Smooth muscle cell (in vitro differentiated cells): ENCODE data around the gene SEC24D. TPM values are rescaled to one million over a fixed set of nuclear protein-coding genes. Genes with fewer than 3 reads are reported as not detected.

ENCODE experiments used
- DNase-seq: peaks from one replicate; lab custom pipeline; 2025; ENCODE audit not compliant: unreplicated experiment; lab: John Stamatoyannopoulos, UW
- H2AFZ ChIP-seq: fragments of 200-600 bp; sonication (generic); 2 replicates; pipeline ENCODE4 v1.6.0; 2016; ENCODE audit warnings: antibody characterized with exemption, low read depth, mild to moderate bottlenecking
- H3F3A ChIP-seq: fragments of 200-600 bp; sonication (generic); 2 replicates; pipeline ENCODE4 v1.6.0; 2017; ENCODE audit warnings: antibody characterized with exemption, low read depth
- H3K27ac ChIP-seq: fragments of 200-600 bp; sonication (generic); 2 replicates; pipeline ENCODE4 v1.5.1; 2016; ENCODE audit warnings: low read depth, mild to moderate bottlenecking
- H3K27me3 ChIP-seq: fragments of 200-600 bp; sonication (generic); 2 replicates; pipeline ENCODE4 v1.6.1; 2016; ENCODE audit warnings: low read depth, mild to moderate bottlenecking
- H3K36me3 ChIP-seq: fragments of 200-600 bp; sonication (generic); 2 replicates; pipeline ENCODE4 v1.5.1; 2016; ENCODE audit warnings: low read depth
- H3K4me1 ChIP-seq: fragments of 200-600 bp; sonication (generic); 2 replicates; pipeline ENCODE4 v1.5.1; 2016; ENCODE audit warnings: low read depth
- H3K4me2 ChIP-seq: fragments of 200-600 bp; sonication (generic); 2 replicates; pipeline ENCODE4 v1.6.0; 2016; ENCODE audit warnings: mild to moderate bottlenecking
- H3K4me3 ChIP-seq: fragments of 200-600 bp; sonication (generic); 2 replicates; pipeline ENCODE4 v1.5.1; 2016; ENCODE audit warnings: mild to moderate bottlenecking
- H3K79me2 ChIP-seq: fragments of 200-600 bp; sonication (generic); 2 replicates; pipeline ENCODE4 v1.6.0; 2016; ENCODE audit warnings: low read depth, mild to moderate bottlenecking
- H3K9ac ChIP-seq: fragments of 200-600 bp; sonication (generic); 2 replicates; pipeline ENCODE4 v1.6.0; 2016; ENCODE audit warnings: low read depth
- H3K9me3 ChIP-seq: fragments of 200-600 bp; sonication (generic); replicated peaks from 2 replicates; pipeline ENCODE4 v1.5.1; 2016; ENCODE audit warnings: low read depth
- H4K20me1 ChIP-seq: fragments of 200-600 bp; sonication (generic); 2 replicates; pipeline ENCODE4 v1.6.0; 2016; ENCODE audit warnings: low read depth
- WGBS: methylation state at CpG from one replicate; pipeline ENCODE4 v1.1.7; 2016; ENCODE audit warnings: low lambda C conversion rate; 5-methylcytosine and 5-hydroxymethylcytosine counted together
- polyA plus RNA-seq: library from polyadenylated mRNA; unstranded; fragments of >200 nt; fragmentation: Nextera tagmentation; extraction: Ambion mirVana; gene quantifications from 2 replicates; pipeline ENCODE4 v1.2.1, GENCODE V29; 2016
- total RNA-seq: library from RNA; depleted of rRNA; stranded (reverse); fragments of >200 nt; gene quantifications from 2 replicates; pipeline ENCODE4 v1.2.3, GENCODE V29; 2014
- TF ChIP-seq, protein P1 (sequence below): fragments of 200-600 bp; sonication (generic); IDR thresholded peaks from 2 replicates; pipeline ENCODE4 v1.5.1; 2017; ENCODE audit warnings: borderline replicate concordance, mild to moderate bottlenecking, antibody characterized with exemption; ENCODE audit not compliant: insufficient read depth, poor library complexity, severe bottlenecking

Gene SEC24D
- total and polyA plus RNA-seq, 2 experiments from 2014 or later, result 163 to 237 TPM

DNA sequence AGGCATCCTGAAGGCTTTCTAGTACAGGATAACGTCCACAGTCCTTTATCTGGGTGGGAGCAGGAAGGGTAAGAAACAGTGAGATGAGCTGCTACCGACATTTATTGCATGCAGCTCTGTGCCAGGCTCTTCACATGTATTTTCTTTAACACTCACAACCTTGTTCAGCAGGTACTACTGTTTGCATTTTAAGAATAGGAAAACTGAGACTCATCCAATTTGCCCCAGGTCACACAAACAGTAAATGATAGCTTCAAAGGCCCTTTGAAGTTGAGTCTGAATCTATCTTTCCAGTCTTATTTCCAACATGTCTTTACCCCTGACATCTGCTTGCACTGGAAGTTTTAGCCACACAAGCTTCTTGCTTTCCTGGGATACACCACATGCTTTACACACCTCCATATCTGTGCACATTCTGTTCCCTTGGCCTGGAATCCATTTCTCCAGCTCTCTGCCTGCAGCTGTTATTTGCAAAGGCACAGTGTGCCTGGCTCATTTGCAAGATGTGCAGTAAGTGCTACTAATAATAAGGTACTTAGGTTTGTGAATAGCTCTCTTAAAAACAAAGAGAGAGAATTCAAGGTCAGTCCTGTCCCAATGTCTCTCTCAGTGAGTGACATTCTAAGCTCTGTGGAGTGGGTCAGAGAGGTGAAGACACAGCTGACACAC lies 89.5 kb downstream of the SEC24D start:
- no peak overlapping the region for H3K4me2 ChIP-seq
- peaks cover 80% of the 10 kb centered on the region for H4K20me1 ChIP-seq
- H3K9ac ChIP-seq, result no peak overlapping the region
- no peaks in the 10 kb centered on the region for H3K4me1 ChIP-seq
- peaks cover 42% of the 10 kb centered on the region for H3F3A ChIP-seq
- TF ChIP-seq, protein P1, sequence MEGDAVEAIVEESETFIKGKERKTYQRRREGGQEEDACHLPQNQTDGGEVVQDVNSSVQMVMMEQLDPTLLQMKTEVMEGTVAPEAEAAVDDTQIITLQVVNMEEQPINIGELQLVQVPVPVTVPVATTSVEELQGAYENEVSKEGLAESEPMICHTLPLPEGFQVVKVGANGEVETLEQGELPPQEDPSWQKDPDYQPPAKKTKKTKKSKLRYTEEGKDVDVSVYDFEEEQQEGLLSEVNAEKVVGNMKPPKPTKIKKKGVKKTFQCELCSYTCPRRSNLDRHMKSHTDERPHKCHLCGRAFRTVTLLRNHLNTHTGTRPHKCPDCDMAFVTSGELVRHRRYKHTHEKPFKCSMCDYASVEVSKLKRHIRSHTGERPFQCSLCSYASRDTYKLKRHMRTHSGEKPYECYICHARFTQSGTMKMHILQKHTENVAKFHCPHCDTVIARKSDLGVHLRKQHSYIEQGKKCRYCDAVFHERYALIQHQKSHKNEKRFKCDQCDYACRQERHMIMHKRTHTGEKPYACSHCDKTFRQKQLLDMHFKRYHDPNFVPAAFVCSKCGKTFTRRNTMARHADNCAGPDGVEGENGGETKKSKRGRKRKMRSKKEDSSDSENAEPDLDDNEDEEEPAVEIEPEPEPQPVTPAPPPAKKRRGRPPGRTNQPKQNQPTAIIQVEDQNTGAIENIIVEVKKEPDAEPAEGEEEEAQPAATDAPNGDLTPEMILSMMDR, result no peak
- H2AFZ ChIP-seq, result no peak overlapping the region
- H3K27me3 ChIP-seq, result no peaks in the 10 kb centered on the region
- H3K36me3 ChIP-seq, result peaks cover 35% of the 10 kb centered on the region
- H3K79me2 ChIP-seq, result peaks cover 8% of the 10 kb centered on the region
- no peak for DNase-seq
- H3K4me3 ChIP-seq, result no peak overlapping the region
- no peak overlapping the region for H3K27ac ChIP-seq
- 100% methylated on average over 1 of the region's 2 CpGs for WGBS
- no peaks in the 10 kb centered on the region for H3K9me3 ChIP-seq

DNA sequence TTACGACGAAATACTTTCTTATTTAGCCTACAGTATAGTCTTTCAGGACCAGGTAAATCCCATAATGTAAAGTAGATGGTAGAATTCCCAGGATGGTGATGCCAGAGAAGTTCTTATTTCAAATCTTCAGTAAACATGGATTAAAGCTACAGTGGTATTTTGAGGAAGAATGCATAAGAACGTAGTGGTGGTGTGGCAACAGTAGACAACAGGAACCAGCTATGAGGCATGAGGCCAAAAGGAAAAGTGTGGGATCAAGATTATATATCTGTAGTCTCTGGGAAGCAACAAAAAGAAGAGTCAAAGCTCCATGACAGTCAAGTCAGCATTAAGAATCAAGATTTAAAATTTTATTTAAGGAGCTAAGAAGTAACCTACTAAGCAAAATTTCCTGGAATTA lies 90.6 kb downstream of the SEC24D start:
- Histone ChIP-seq H3K4me2 (no peak overlapping the region), H3K27me3 (no peaks in the 10 kb centered on the region), H3K4me3 (no peak overlapping the region), H3K36me3 (peaks cover 31% of the 10 kb centered on the region), H4K20me1 (peaks cover 85% of the 10 kb centered on the region), H3K79me2 (peaks cover under 1% of the 10 kb centered on the region), H3F3A (peaks cover 40% of the 10 kb centered on the region), H2AFZ (no peak overlapping the region), H3K9ac (no peak overlapping the region), H3K4me1 (no peaks in the 10 kb centered on the region), H3K9me3 (no peaks in the 10 kb centered on the region), H3K27ac (peak overlapping the region; percentile 82)
- no peak for DNase-seq
- TF ChIP-seq, protein P1, result no peak
- 81% methylated on average over 3 of the region's 3 CpGs for WGBS

DNA sequence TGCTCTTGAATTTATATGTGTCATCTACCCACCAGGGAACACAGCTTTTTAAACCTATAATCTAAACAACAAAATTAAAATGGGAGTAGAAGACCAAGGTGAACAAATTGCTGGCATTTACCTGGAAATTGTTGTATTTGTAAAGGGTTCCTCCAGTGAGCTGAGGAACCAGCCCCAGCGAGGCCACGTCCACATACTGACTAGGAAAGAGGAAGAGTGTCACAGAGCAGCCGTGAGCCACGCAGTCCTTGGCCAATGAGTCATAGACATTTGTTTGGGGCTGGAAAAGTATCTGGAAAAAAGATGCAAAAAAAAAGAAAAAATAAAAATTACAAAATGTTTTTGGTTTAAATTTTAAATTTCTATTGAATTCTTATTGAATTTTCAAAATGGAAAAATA lies 92.1 kb downstream of the SEC24D start:
- H3K36me3 ChIP-seq, result peaks cover 40% of the 10 kb centered on the region
- H3K4me3 ChIP-seq, result no peak overlapping the region
- WGBS, result 37% methylated on average over 4 of the region's 4 CpGs
- TF ChIP-seq, protein P1, result no peak
- DNase-seq, result no peak
- H3K9ac ChIP-seq, result peak overlapping the region; percentile 59
- H3K27ac ChIP-seq, result peak overlapping the region; percentile 82
- no peaks in the 10 kb centered on the region for H3K79me2 ChIP-seq
- no peaks in the 10 kb centered on the region for H3K4me1 ChIP-seq
- no peak overlapping the region for H2AFZ ChIP-seq
- H3K9me3 ChIP-seq, result no peaks in the 10 kb centered on the region
- peaks cover 86% of the 10 kb centered on the region for H4K20me1 ChIP-seq
- no peaks in the 10 kb centered on the region for H3K27me3 ChIP-seq
- H3F3A ChIP-seq, result peaks cover 35% of the 10 kb centered on the region
- no peak overlapping the region for H3K4me2 ChIP-seq

DNA sequence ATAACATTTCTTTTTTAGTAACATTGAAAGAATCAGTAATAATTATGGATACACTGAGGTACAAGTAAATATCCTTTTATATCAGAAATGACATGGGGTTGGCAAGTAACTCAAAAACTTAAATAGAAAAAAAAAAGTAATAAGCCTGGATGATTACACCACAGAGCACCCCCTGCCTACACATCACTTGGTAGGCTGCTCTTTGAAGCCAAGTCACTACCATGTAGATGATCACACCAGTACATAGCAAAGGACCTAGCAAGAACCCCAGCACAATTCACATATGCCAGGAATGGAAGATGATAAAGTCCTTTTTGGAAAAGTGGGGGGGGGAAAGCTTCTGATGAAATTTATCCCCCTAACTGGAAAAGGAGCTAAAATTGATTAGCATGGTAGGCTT lies 93.9 kb downstream of the SEC24D start:
- H3K9me3 ChIP-seq, result no peaks in the 10 kb centered on the region
- no peaks in the 10 kb centered on the region for H3K79me2 ChIP-seq
- no peak overlapping the region for H2AFZ ChIP-seq
- H3K27ac ChIP-seq, result peak overlapping the region; percentile 82
- H3K36me3 ChIP-seq, result peaks cover 47% of the 10 kb centered on the region
- no peak overlapping the region for H3K9ac ChIP-seq
- no peak overlapping the region for H3K4me2 ChIP-seq
- no peak for DNase-seq
- no peaks in the 10 kb centered on the region for H3K27me3 ChIP-seq
- no peak overlapping the region for H3K4me3 ChIP-seq
- TF ChIP-seq, protein P1, result no peak
- no peaks in the 10 kb centered on the region for H3K4me1 ChIP-seq
- H4K20me1 ChIP-seq, result peaks cover 85% of the 10 kb centered on the region
- H3F3A ChIP-seq, result peaks cover 33% of the 10 kb centered on the region
